PC-3 (cell line): ENCODE measurements around the gene STK11IP.

Experiments
- CTCF ChIP-seq: fragments of 300-600 bp; sonication (generic); conservative IDR thresholded peaks from 2 replicates; pipeline ENCODE4 v1.5.1; 2017; ENCODE audit warnings: antibody characterized with exemption, low read depth, mild to moderate bottlenecking, low read length
- EZH2 ChIP-seq: fragments of 300-600 bp; sonication (generic); IDR thresholded peaks from one replicate; pipeline ENCODE4 v1.6.1; 2017; ENCODE audit warnings: antibody characterized with exemption, mild to moderate bottlenecking, low read length; ENCODE audit not compliant: unreplicated experiment
- EZH2phosphoT487 ChIP-seq: fragments of 300-600 bp; sonication (generic); IDR thresholded peaks from 2 replicates; pipeline ENCODE4 v1.6.1; 2018; ENCODE audit warnings: mild to moderate bottlenecking, antibody characterized with exemption, low read length, borderline replicate concordance

GRCh38 chr2:219569635-219570034 is 28.0 kb upstream of the STK11IP start:
- TF ChIP-seq CTCF, result no peak
- no peak for TF ChIP-seq EZH2
- no peak for TF ChIP-seq EZH2phosphoT487
